PC-3 (cell line): ENCODE measurements around the gene ZCCHC10. TPM values are rescaled to one million over a fixed set of nuclear protein-coding genes. Genes with fewer than 3 reads are reported as not detected.

Experiments
- ATAC-seq: fragments of 200-7000 bp; cut with Tn5 transposase; 2 replicates; pipeline ENCODE4 v1.9.1; 2020; ENCODE audit warnings: mild to moderate bottlenecking, moderate library complexity
- BruUV-seq: library from RNA; stranded (reverse); fragments of 400-500 nt; replicated peaks from 2 replicates; lab custom pipeline; 2021; lab: Mats Ljungman, UMichigan
- CTCF ChIA-PET: fragments of 300-600 bp; sonication (Branson Sonifier 250); formaldehyde crosslinking; loops from one replicate; lab custom pipeline; 2022; ENCODE audit warnings: antibody characterized with exemption; lab: Charles Lee
- POLR2A ChIA-PET: fragments of 300-600 bp; sonication (Branson Sonifier 250); formaldehyde crosslinking; loops from one replicate; lab custom pipeline; 2022; ENCODE audit warnings: antibody characterized with exemption; ENCODE audit not compliant: unreplicated experiment; lab: Charles Lee
- DNase-seq: peaks from one replicate; pipeline ENCODE4 v3.0.0-alpha.2; 2015
- H2AFZ ChIP-seq: fragments of 300-600 bp; sonication (generic); 2 replicates; pipeline ENCODE4 v1.6.0; 2016; ENCODE audit warnings: antibody characterized with exemption, low read length
- H3F3A ChIP-seq: fragments of 300-600 bp; sonication (generic); one replicate; pipeline ENCODE4 v1.6.0; 2017; ENCODE audit warnings: antibody characterized with exemption, low read length, control low read depth, mild to moderate bottlenecking; ENCODE audit not compliant: unreplicated experiment
- H3K27ac ChIP-seq: fragments of 300-600 bp; sonication (generic); 2 replicates; pipeline ENCODE4 v1.5.1; 2016; ENCODE audit warnings: mild to moderate bottlenecking, low read length
- H3K27me3 ChIP-seq: fragments of 300-600 bp; sonication (generic); 2 replicates; pipeline ENCODE4 v1.6.1; 2016; ENCODE audit warnings: low read length, mixed read lengths
- H3K36me3 ChIP-seq: fragments of 300-600 bp; sonication (generic); 2 replicates; pipeline ENCODE4 v1.6.1; 2016; ENCODE audit warnings: low read depth, mixed run types, low read length, mixed read lengths
- H3K4me1 ChIP-seq: fragments of 300-600 bp; sonication (generic); 2 replicates; pipeline ENCODE4 v1.5.1; 2016; ENCODE audit warnings: low read length; ENCODE audit not compliant: insufficient read depth
- H3K4me2 ChIP-seq: fragments of 300-600 bp; sonication (generic); 2 replicates; pipeline ENCODE4 v1.6.0; 2016; ENCODE audit warnings: low read length
- H3K4me3 ChIP-seq: fragments of 300-600 bp; sonication (generic); 2 replicates; pipeline ENCODE4 v1.5.1; 2016; ENCODE audit warnings: mild to moderate bottlenecking, low read length, mixed read lengths
- H3K79me2 ChIP-seq: fragments of 300-600 bp; sonication (generic); 2 replicates; pipeline ENCODE4 v1.6.1; 2017; ENCODE audit warnings: low read length, mixed read lengths
- H3K9ac ChIP-seq: fragments of 300-600 bp; sonication (generic); 2 replicates; pipeline ENCODE4 v1.6.0; 2016; ENCODE audit warnings: mild to moderate bottlenecking, low read length
- H3K9me2 ChIP-seq: fragments of 300-600 bp; sonication (generic); replicated peaks from 2 replicates; pipeline ENCODE4 v1.6.1; 2016; ENCODE audit warnings: mixed run types, low read length, mixed read lengths
- H3K9me3 ChIP-seq: fragments of 300-600 bp; sonication (generic); 2 replicates; pipeline ENCODE4 v1.6.1; 2016; ENCODE audit warnings: low read length, mixed read lengths
- H4K20me1 ChIP-seq: fragments of 300-600 bp; sonication (generic); 2 replicates; pipeline ENCODE4 v1.6.1; 2016; ENCODE audit warnings: low read length, mixed read lengths
- CTCF ChIP-seq: fragments of 300-600 bp; sonication (generic); conservative IDR thresholded peaks from 2 replicates; pipeline ENCODE4 v1.5.1; 2017; ENCODE audit warnings: antibody characterized with exemption, low read depth, mild to moderate bottlenecking, low read length
- EZH2 ChIP-seq: fragments of 300-600 bp; sonication (generic); IDR thresholded peaks from one replicate; pipeline ENCODE4 v1.6.1; 2017; ENCODE audit warnings: antibody characterized with exemption, mild to moderate bottlenecking, low read length; ENCODE audit not compliant: unreplicated experiment
- EZH2phosphoT487 ChIP-seq: fragments of 300-600 bp; sonication (generic); IDR thresholded peaks from 2 replicates; pipeline ENCODE4 v1.6.1; 2018; ENCODE audit warnings: mild to moderate bottlenecking, antibody characterized with exemption, low read length, borderline replicate concordance
- intact Hi-C: fragments of 100-400 bp; cut with micrococcal nuclease; formaldehyde crosslinking; loops from 2 replicates; pipeline ENCODE4 v1.9.0; 2023
- total RNA-seq: library from RNA; depleted of rRNA; stranded (reverse); fragments of >200 nt; gene quantifications from 2 replicates; pipeline ENCODE4 v1.2.3, GENCODE V29; 2014

ZCCHC10 gene
- total RNA-seq, 1 experiment from 2014 or later, result 6.1 TPM

DNA sequence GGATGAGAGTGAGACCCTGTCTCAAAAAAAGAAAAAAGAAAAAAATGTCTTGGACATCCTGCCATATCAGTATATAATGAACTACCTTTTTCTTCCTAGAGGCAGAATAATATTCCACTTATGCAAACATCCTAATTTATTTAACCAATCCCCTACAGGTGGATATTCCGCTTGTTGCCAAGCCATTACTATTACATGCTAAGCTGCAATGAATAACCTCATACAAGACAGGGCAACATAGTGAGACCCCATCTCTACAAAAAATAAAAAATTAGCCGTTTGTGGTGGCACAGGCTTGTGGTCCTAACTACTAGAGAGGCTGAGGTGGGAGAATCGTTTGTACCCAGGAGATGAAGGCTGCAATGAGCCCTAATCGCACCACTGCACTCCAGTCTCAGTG is 61.2 kb downstream of the ZCCHC10 start:
- DNase-seq, result no peak
- ChIA-PET POLR2A (no interaction called here), CTCF (no interaction called here)

GRCh38 chr5:132963171-132964104 is 62.9 kb downstream of the ZCCHC10 start, which contains the start of gene AFF4:
AFF4 (minus strand) TSS chr5:132963634; CDS start chr5:132937189, 26,445 bp downstream.
- peak; percentile 87 for DNase-seq
- CTCF ChIA-PET, result interaction anchor here (0.6 kb wide), 2 partner anchors 43 to 133 kb away, joined by 3 read pairs; partner anchors contain the start of gene SHROOM1
- BruUV-seq, result no TSS peak

More for the DNA sequence above, 61.2 kb downstream of the ZCCHC10 start:
- intact Hi-C loops, result no loop called here
- Histone ChIP-seq H3K9me2 (no peaks in the 10 kb centered on the region), H3K4me3 (no peak overlapping the region), H3K9ac (no peak overlapping the region), H3K36me3 (no peaks in the 10 kb centered on the region), H3K4me1 (peaks cover 9% of the 10 kb centered on the region), H3K79me2 (peaks cover 33% of the 10 kb centered on the region), H3K27me3 (no peaks in the 10 kb centered on the region), H3F3A (peaks cover 4% of the 10 kb centered on the region), H3K9me3 (no peaks in the 10 kb centered on the region), H2AFZ (no peak overlapping the region), H4K20me1 (peaks cover 18% of the 10 kb centered on the region), H3K4me2 (no peak overlapping the region), H3K27ac (no peak overlapping the region)
- BruUV-seq, result no TSS peak
- no peak for ATAC-seq
- TF ChIP-seq CTCF, result no peak
- TF ChIP-seq EZH2, result no peak

GRCh38 chr5:132962429-132963021 is 63.8 kb downstream of the ZCCHC10 start:
- ChIA-PET POLR2A (interaction anchor here (0.7 kb wide), 1 partner anchor 72 kb away, joined by 33 read pairs; no protein-coding TSS in a partner anchor), CTCF (no interaction called here)
- Histone ChIP-seq H3F3A (peaks cover 4% of the 10 kb centered on the region), H3K9me2 (no peaks in the 10 kb centered on the region), H3K9ac (peak overlapping the region; percentile 93), H3K4me1 (peaks cover 9% of the 10 kb centered on the region), H2AFZ (peak overlapping the region; percentile 78; the same call in 1 of the 2 replicates), H4K20me1 (peaks cover 24% of the 10 kb centered on the region), H3K79me2 (peaks cover 59% of the 10 kb centered on the region), H3K27me3 (no peaks in the 10 kb centered on the region), H3K9me3 (no peaks in the 10 kb centered on the region), H3K27ac (peak overlapping the region; percentile 80), H3K36me3 (no peaks in the 10 kb centered on the region), H3K4me3 (peak overlapping the region; percentile 73), H3K4me2 (peak overlapping the region; percentile 89)
- ATAC-seq (no peak), DNase-seq (peak; percentile 37)
- intact Hi-C loops, result loop anchor here (2.0 kb wide), 1 partner anchor 90 kb away; the partner anchor contains the start of gene HSPA4
- TSS peak; percentile 51 for BruUV-seq
- TF ChIP-seq CTCF, result no peak
- no peak for TF ChIP-seq EZH2
- no peak for TF ChIP-seq EZH2phosphoT487

More at GRCh38 chr5:132963171-132964104, 62.9 kb downstream of the ZCCHC10 start, which contains the start of gene AFF4:
- TF ChIP-seq EZH2, result no peak
- H3K27ac ChIP-seq, result peak within 1 kb of the TSS; percentile 80
- H4K20me1 ChIP-seq, result peaks cover 24% of the 10 kb centered on the region
- H3K4me3 ChIP-seq, result peak within 1 kb of the TSS; percentile 73
- intact Hi-C loops, result loop anchor here (2.0 kb wide), 1 partner anchor 89 kb away; the partner anchor contains the start of gene HSPA4
- H3F3A ChIP-seq, result peaks cover 4% of the 10 kb centered on the region
- H3K79me2 ChIP-seq, result peaks cover 50% of the 10 kb centered on the region
- peak; percentile 93 for ATAC-seq
- H3K4me2 ChIP-seq, result peak within 1 kb of the TSS; percentile 89
- POLR2A ChIA-PET, result interaction anchor here (1.0 kb wide), 1 partner anchor 88 kb away, joined by 4 read pairs; the partner anchor contains the start of gene HSPA4
- H3K9me2 ChIP-seq, result no peaks in the 10 kb centered on the region
- peaks cover 9% of the 10 kb centered on the region for H3K4me1 ChIP-seq
- H2AFZ ChIP-seq, result peak within 1 kb of the TSS; percentile 78
- H3K36me3 ChIP-seq, result no peaks in the 10 kb centered on the region
- H3K9ac ChIP-seq, result peak within 1 kb of the TSS; percentile 93
- H3K9me3 ChIP-seq, result no peaks in the 10 kb centered on the region
- H3K27me3 ChIP-seq, result no peaks in the 10 kb centered on the region
